Breast epithelium (tissue), 4 donors: ENCODE results near the gene ABHD14A. TPM values are rescaled to one million over a fixed set of nuclear protein-coding genes. Genes with fewer than 3 reads are reported as not detected.

Experiments used
- DNase-seq, 2 donors: peaks; one replicate each; pipeline ENCODE4 v3.0.0-alpha.2; 2019; ENCODE audit warnings: low spot score in 2 of 2
- H3K27ac ChIP-seq, 2 donors: fragments of 200-600 bp; sonication (generic) in 1 of 2; one replicate each; pipeline ENCODE4 v1.5.1; 2016 to 2019; ENCODE audit warnings: mild to moderate bottlenecking in 1 of 2
- H3K27me3 ChIP-seq, 2 donors: fragments of 200-600 bp; sonication (generic) in 1 of 2; one replicate each; pipeline versions ENCODE4 v1.5.1 to v1.6.0; 2017 to 2019; ENCODE audit warnings: control low read depth in 1 of 2, mild to moderate bottlenecking in 1 of 2
- H3K36me3 ChIP-seq: fragments of 200-600 bp; one replicate; pipeline ENCODE4 v1.5.1; 2019
- H3K4me1 ChIP-seq, 2 donors: fragments of 200-600 bp; sonication (generic); one replicate each; pipeline ENCODE4 v1.5.1; 2016 to 2019; ENCODE audit warnings: control low read depth in 1 of 2
- H3K4me3 ChIP-seq, 3 donors: fragments of 200-600 bp; sonication (generic); 1 replicate in 2 of 3; 2 replicates in 1 of 3; pipeline ENCODE4 v1.5.1; 2016 to 2019; ENCODE audit warnings: mild to moderate bottlenecking in 3 of 3, moderate library complexity in 2 of 3
- H3K9me3 ChIP-seq, 2 donors: fragments of 200-600 bp; sonication (generic) in 1 of 2; one replicate each; pipeline ENCODE4 v1.5.1; 2016 to 2019; ENCODE audit warnings: control low read depth in 1 of 2
- POLR2A ChIP-seq: fragments of 450-650 bp; IDR thresholded peaks from one replicate; pipeline ENCODE4 v1.6.1; 2016; ENCODE audit warnings: antibody characterized with exemption, mild to moderate bottlenecking, moderate library complexity
- POLR2AphosphoS5 ChIP-seq, 3 donors: sonication (generic); formaldehyde crosslinking; IDR thresholded peaks; one replicate each; pipeline ENCODE4 v1.6.1; 2017; ENCODE audit warnings: antibody characterized with exemption in 3 of 3
- intact Hi-C: fragments of 100-400 bp; cut with DNase I; formaldehyde crosslinking; loops from one replicate; pipeline ENCODE4 v1.15.1; 2023; ENCODE audit warnings: low total_unique reads
- total RNA-seq, 3 donors: library from RNA; depleted of rRNA; stranded (reverse); fragments of >200 nt; gene quantifications; one replicate each; pipeline ENCODE4 v1.1.0, GENCODE V29; 2016
- TF ChIP-seq, protein P1 (sequence below), 3 donors: fragments of 450-650 bp; IDR thresholded peaks; one replicate each; pipeline ENCODE4 v1.5.1; 2016 to 2017; ENCODE audit warnings: antibody characterized with exemption in 3 of 3, mild to moderate bottlenecking in 3 of 3, moderate library complexity in 3 of 3

ABHD14A gene
- total RNA-seq, 3 donors from 2014 or later: 16.1 to 32.6 (median 17.1) TPM

DNA sequence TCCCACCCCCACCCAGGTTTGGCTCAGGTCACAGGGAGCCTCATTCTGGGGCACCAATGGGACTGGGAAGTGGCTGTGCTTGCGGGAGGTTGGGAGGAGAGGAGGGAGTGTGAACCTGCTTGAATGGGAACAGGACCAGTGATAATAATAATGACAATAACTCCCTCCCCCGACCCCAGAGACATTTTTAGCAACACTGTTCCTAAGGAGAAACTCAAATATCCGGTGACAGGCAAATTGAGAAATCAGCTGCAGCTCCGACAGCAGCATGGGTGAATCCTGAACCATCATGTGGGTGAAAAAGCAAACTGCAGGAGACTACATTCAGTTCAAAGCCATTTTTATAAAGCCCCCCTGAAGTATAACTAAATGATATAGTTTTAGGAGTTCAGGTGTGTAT, 32.4 kb downstream of the ABHD14A start:
- Histone ChIP-seq H3K9me3 (no peaks in the 10 kb centered on the region), H3K27me3 (no peaks in the 10 kb centered on the region), H3K4me3 (no peak overlapping the region), H3K4me1 (peaks cover 7 to 12% of the 10 kb centered on the region in 2 donors), H3K36me3 (no peaks in the 10 kb centered on the region), H3K27ac (no peak overlapping the region)
- no peak for DNase-seq
- intact Hi-C loops: loop anchor here (10.0 kb wide), 1 partner anchor 48 kb away; the partner anchor contains the start of gene DUSP7
- TF ChIP-seq POLR2AphosphoS5 (IDR thresholded peaks at IDR 0.05) (no peak), POLR2A (no peak)
- TF ChIP-seq, protein P1, sequence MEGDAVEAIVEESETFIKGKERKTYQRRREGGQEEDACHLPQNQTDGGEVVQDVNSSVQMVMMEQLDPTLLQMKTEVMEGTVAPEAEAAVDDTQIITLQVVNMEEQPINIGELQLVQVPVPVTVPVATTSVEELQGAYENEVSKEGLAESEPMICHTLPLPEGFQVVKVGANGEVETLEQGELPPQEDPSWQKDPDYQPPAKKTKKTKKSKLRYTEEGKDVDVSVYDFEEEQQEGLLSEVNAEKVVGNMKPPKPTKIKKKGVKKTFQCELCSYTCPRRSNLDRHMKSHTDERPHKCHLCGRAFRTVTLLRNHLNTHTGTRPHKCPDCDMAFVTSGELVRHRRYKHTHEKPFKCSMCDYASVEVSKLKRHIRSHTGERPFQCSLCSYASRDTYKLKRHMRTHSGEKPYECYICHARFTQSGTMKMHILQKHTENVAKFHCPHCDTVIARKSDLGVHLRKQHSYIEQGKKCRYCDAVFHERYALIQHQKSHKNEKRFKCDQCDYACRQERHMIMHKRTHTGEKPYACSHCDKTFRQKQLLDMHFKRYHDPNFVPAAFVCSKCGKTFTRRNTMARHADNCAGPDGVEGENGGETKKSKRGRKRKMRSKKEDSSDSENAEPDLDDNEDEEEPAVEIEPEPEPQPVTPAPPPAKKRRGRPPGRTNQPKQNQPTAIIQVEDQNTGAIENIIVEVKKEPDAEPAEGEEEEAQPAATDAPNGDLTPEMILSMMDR (IDR thresholded peaks at IDR 0.05): no peak

DNA sequence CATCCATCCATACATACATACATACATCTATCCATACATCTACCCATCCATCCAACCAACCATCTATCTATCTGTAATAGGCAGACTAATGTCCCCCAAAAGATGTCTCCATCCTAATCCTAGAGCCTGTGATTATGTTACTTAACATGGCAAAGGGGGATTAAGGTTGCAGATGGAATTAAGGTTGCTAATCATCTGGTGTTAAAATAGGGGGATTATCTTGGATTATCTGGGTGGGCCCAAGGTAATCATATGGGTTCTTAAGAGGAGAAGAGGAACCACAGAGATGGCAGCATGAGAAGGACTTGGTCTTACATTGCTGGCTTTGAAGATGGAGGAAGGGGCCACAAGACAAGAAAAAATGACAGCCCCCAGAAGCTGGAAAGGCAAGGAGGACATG, 35.6 kb downstream of the ABHD14A start:
- H3K36me3 ChIP-seq: no peaks in the 10 kb centered on the region
- TF ChIP-seq POLR2AphosphoS5 (IDR thresholded peaks at IDR 0.05): no peak
- no peak for TF ChIP-seq POLR2A
- TF ChIP-seq, protein P1 (IDR thresholded peaks at IDR 0.05): no peak
- no peak overlapping the region for H3K27ac ChIP-seq
- no peak for DNase-seq
- H3K4me3 ChIP-seq: no peak overlapping the region
- H3K4me1 ChIP-seq: peaks cover 3 to 7% of the 10 kb centered on the region in 2 donors
- no peaks in the 10 kb centered on the region for H3K9me3 ChIP-seq
- H3K27me3 ChIP-seq: no peaks in the 10 kb centered on the region
- intact Hi-C loops: no loop called here

DNA sequence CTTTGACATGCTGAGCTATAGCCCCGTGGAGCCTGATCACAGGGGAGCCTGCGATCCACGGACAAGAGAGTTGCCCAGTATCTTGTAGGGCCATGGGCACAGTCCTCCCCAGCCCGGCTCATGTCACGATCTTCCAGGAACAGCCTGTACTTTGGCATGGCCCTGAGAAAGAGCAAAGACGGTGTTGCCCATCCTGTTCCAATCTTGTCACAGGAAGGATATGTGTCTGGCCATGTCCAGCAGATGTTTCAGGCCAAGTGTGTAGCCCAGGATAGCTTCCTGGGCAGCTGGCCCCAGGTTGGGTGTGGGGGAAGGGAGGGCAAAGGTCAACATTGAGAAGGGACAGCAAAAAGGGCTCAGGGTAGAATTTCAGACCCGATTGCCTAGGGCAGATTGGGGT, 37.8 kb downstream of the ABHD14A start:
- Histone ChIP-seq H3K27me3 (no peaks in the 10 kb centered on the region), H3K36me3 (no peaks in the 10 kb centered on the region), H3K27ac (no peak overlapping the region), H3K4me3 (no peak overlapping the region), H3K9me3 (no peaks in the 10 kb centered on the region), H3K4me1 (no peaks in the 10 kb centered on the region)
- no peak for DNase-seq
- no peak for TF ChIP-seq POLR2A
- no peak for TF ChIP-seq POLR2AphosphoS5 (IDR thresholded peaks at IDR 0.05)
- TF ChIP-seq, protein P1 (IDR thresholded peaks at IDR 0.05): no peak
- intact Hi-C loops: no loop called here

DNA sequence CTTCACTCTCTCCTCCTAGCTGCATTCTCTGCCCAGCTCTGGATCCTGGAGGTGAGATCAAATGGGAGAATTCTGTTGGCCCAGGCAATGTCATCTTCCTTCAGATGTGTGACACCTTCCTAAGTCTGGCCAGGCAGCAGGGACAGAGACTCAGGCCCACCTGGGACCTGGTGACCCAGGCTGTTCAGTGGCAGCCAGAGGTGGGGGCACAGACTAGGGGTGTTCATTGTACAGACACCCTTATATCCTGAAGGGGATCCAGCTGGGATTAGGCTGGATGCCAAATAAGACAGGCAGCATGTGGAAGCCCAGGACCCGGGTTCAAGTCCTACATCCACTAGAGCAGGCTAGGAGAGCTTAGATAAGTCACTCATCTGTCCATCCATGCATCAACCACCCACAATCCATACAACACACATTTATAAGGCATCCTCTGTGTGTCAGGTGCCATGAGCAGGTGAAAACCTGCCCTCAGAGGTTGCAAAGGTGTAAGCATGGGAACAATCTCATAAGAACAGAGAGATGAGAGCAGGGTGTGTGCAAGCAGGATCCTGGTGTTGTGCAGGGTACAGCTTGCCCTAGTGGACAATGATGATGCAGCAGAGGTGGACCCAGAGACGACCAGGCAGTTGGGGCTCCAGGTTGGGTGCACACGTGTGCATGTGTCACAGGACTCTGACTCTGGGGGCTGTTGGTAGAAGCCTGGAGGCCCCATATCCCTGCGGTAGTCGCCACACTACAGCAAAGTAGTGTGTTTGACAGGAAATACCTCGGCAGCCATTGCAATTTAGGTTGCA, 39.1 kb downstream of the ABHD14A start:
- DNase-seq: no peak
- TF ChIP-seq POLR2AphosphoS5 (IDR thresholded peaks at IDR 0.05) (no peak), POLR2A (no peak)
- TF ChIP-seq, protein P1 (IDR thresholded peaks at IDR 0.05): no peak
- Histone ChIP-seq H3K27ac (no peak overlapping the region), H3K36me3 (no peaks in the 10 kb centered on the region), H3K4me3 (no peak overlapping the region), H3K4me1 (no peaks in the 10 kb centered on the region), H3K9me3 (no peaks in the 10 kb centered on the region), H3K27me3 (no peaks in the 10 kb centered on the region)
- intact Hi-C loops: no loop called here

DNA sequence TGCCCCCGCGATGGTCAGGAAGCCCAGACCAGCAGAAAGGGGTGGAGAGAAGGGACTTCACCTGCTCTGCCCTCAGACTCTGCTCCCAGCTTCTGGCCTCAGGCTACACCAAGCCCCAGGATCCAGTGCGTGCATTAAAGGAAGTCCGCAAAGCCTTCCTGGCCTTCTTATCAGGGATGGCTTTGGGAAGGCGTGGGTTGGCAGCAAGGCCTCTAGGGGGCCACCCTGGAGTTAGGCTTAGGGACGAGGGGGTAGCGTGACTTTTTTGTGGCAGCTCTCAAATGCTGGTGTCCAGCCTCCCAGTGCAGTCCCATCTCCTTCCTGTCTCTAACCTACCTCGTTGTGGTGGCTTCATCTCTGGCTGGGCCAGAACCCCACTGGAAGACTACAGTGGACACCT, 39.7 kb downstream of the ABHD14A start:
- H3K9me3 ChIP-seq: no peaks in the 10 kb centered on the region
- no peak for TF ChIP-seq POLR2AphosphoS5 (IDR thresholded peaks at IDR 0.05)
- no peak for TF ChIP-seq POLR2A
- TF ChIP-seq, protein P1 (IDR thresholded peaks at IDR 0.05): no peak
- no peak for DNase-seq
- intact Hi-C loops: no loop called here
- H3K4me3 ChIP-seq: no peak overlapping the region
- H3K4me1 ChIP-seq: no peaks in the 10 kb centered on the region
- no peaks in the 10 kb centered on the region for H3K36me3 ChIP-seq
- H3K27ac ChIP-seq: no peak overlapping the region
- H3K27me3 ChIP-seq: no peaks in the 10 kb centered on the region
